Body of pancreas (tissue), 4 donors: Measurements from ENCODE around the gene SUCO. TPM values are rescaled to one million over a fixed set of nuclear protein-coding genes. Genes with fewer than 3 reads are reported as not detected.
A peak's percentile ranks its signal among the peaks of the same experiment; 100 is the strongest.

ENCODE experiments used
- ATAC-seq: fragments of 150-250 bp; one replicate; pipeline ENCODE4 v1.9.1; 2016
- DNase-seq, 4 donors: peaks; one replicate each; pipeline ENCODE4 v3.0.0-alpha.2; 2019
- H3K27ac ChIP-seq, 4 donors: fragments of 200-600 bp; sonication (generic); 1 replicate in 3 of 4; 2 replicates in 1 of 4; pipeline versions ENCODE4 v1.5.1 to v1.6.1; 2016 to 2019; ENCODE audit warnings: mild to moderate bottlenecking in 1 of 4, mixed read lengths in 1 of 4, moderate library complexity in 1 of 4
- H3K27me3 ChIP-seq, 2 donors: fragments of 200-600 bp; sonication (generic); one replicate each; pipeline ENCODE4 v1.6.0; 2016; ENCODE audit warnings: mild to moderate bottlenecking in 1 of 2
- H3K36me3 ChIP-seq, 2 donors: fragments of 200-600 bp; sonication (generic); replicated peaks in 1 of 2; 2 replicates each; pipeline ENCODE4 v1.5.1; 2016; ENCODE audit warnings: low read depth in 2 of 2; ENCODE audit not compliant: insufficient read depth in 1 of 2
- H3K4me1 ChIP-seq: fragments of 200-600 bp; sonication (generic); one replicate; pipeline ENCODE4 v1.6.0; 2016
- H3K4me3 ChIP-seq, 2 donors: fragments of 200-600 bp; sonication (generic); 1 replicate in 1 of 2; 2 replicates in 1 of 2; pipeline ENCODE4 v1.5.1; 2016 to 2019
- H3K9me3 ChIP-seq, 3 donors: fragments of 200-600 bp; sonication (generic); 1 replicate in 2 of 3; 2 replicates in 1 of 3; pipeline ENCODE4 v1.5.1; 2016
- CTCF ChIP-seq, 7 experiments: fragments of 450-650 bp in 4 of 7; fragments of 200-600 bp in 3 of 7; sonication (generic) in 3 of 7; IDR thresholded peaks; one replicate each; pipeline ENCODE4 v1.5.1; 2016 to 2019; ENCODE audit warnings: antibody characterized with exemption in 7 of 7
- POLR2A ChIP-seq, 3 donors: fragments of 450-650 bp; IDR thresholded peaks; one replicate each; pipeline ENCODE4 v1.6.1; 2016; ENCODE audit warnings: antibody characterized with exemption in 3 of 3, mild to moderate bottlenecking in 2 of 3
- WGBS, 2 donors: methylation state at CpG; one replicate each; pipeline ENCODE4 v1.1.5; 2017; 5-methylcytosine and 5-hydroxymethylcytosine counted together
- intact Hi-C: fragments of 100-400 bp; cut with DNase I; formaldehyde crosslinking; loops from one replicate; pipeline ENCODE4 v1.15.1; 2023
- total RNA-seq, 2 donors: library from RNA; depleted of rRNA; stranded (reverse); fragments of >200 nt; gene quantifications; one replicate each; pipeline ENCODE4 v1.1.0, GENCODE V29; 2016

Gene SUCO
- total RNA-seq, 2 donors from 2014 or later, result 61.0 to 68.6 TPM

GRCh38 chr1:172537827-172538391, 5.0 kb downstream of the SUCO start:
- 32 to 61% methylated on average over 5 of the region's 5 CpGs for WGBS, 2 donors
- intact Hi-C loops, result no loop called here
- Histone ChIP-seq H3K27me3 (no peaks in the 10 kb centered on the region), H3K27ac (peak overlapping the region in 2 of 4 donors; percentile 39 to 99), H3K9me3 (no peaks in the 10 kb centered on the region), H3K4me3 (no peak overlapping the region), H3K36me3 (no peaks in the 10 kb centered on the region), H3K4me1 (peaks cover 66% of the 10 kb centered on the region)
- no peak for DNase-seq
- TF ChIP-seq CTCF (IDR thresholded peaks at IDR 0.05) (no peak), POLR2A (IDR thresholded peaks at IDR 0.05) (no peak)
- ATAC-seq, result no peak

GRCh38 chr1:172540635-172541034, 7.7 kb downstream of the SUCO start:
- TF ChIP-seq CTCF (IDR thresholded peaks at IDR 0.05) (no peak), POLR2A (IDR thresholded peaks at IDR 0.05) (no peak)
- Histone ChIP-seq H3K27ac (no peak overlapping the region), H3K27me3 (no peaks in the 10 kb centered on the region), H3K4me3 (no peak overlapping the region), H3K9me3 (no peaks in the 10 kb centered on the region), H3K4me1 (peaks cover 89% of the 10 kb centered on the region), H3K36me3 (no peaks in the 10 kb centered on the region)
- intact Hi-C loops, result no loop called here
- no peak for DNase-seq
- ATAC-seq, result no peak

- 21% methylated on average over 2 of the region's 2 CpGs for WGBS, 2 donors
- Histone ChIP-seq H3K36me3 (no peaks in the 10 kb centered on the region), H3K4me3 (no peak overlapping the region), H3K9me3 (no peaks in the 10 kb centered on the region), H3K4me1 (peaks cover 92% of the 10 kb centered on the region), H3K27ac (peak overlapping the region in 3 of 4 donors; percentile 18 to 54 (median 54)), H3K27me3 (no peaks in the 10 kb centered on the region)
- DNase-seq (no peak), ATAC-seq (peak; percentile 70)
- TF ChIP-seq POLR2A (IDR thresholded peaks at IDR 0.05), result no peak
- no peak for TF ChIP-seq CTCF (IDR thresholded peaks at IDR 0.05)
- intact Hi-C loops, result no loop called here
These were observed 11.6 kb downstream of the SUCO start for GRCh38 chr1:172544481-172545104.

GRCh38 chr1:172545396-172546004, 12.6 kb downstream of the SUCO start:
- peaks cover 91% of the 10 kb centered on the region for H3K4me1 ChIP-seq

More at GRCh38 chr1:172545396-172546004, 12.6 kb downstream of the SUCO start:
- no peaks in the 10 kb centered on the region for H3K9me3 ChIP-seq
- no peaks in the 10 kb centered on the region for H3K27me3 ChIP-seq
- DNase-seq, result no peak
- TF ChIP-seq CTCF (IDR thresholded peaks at IDR 0.05) (no peak), POLR2A (IDR thresholded peaks at IDR 0.05) (no peak)
- H3K27ac ChIP-seq, result peak overlapping the region in 1 of 4 donors; percentile 54
- H3K4me3 ChIP-seq, result no peak overlapping the region
- intact Hi-C loops, result no loop called here
- no peaks in the 10 kb centered on the region for H3K36me3 ChIP-seq
- no peak for ATAC-seq
- 78 to 91% methylated on average over 4 of the region's 4 CpGs for WGBS, 2 donors
